Posterior vena cava (tissue), 2 donors: ENCODE measurements around the gene WASF2. TPM values are rescaled to one million over a fixed set of nuclear protein-coding genes. Genes with fewer than 3 reads are reported as not detected.
"Not testable (repeated sequence)": the region's sequence is repeated elsewhere in the genome, so short reads cannot be mapped to it uniquely, and the experiment has no call there.

ENCODE experiments used
- DNase-seq: peaks from one replicate; pipeline ENCODE4 v3.0.0-alpha.2; 2020; ENCODE audit warnings: low spot score
- intact Hi-C, 2 donors: fragments of 100-400 bp; cut with DNase I; formaldehyde crosslinking; loops; one replicate each; pipeline versions ENCODE4 v1.14.1 to v1.14.2; 2022 to 2023
- total RNA-seq, 2 donors: library from RNA; stranded (reverse); fragmentation: NEBNext Ultra II Directional; extraction: Animal tissue kit (Norgen Biotek cat#: 25700); gene quantifications; one replicate each; pipeline ENCODE4 v1.2.1, GENCODE V29; 2021
- donor health status: DM: yes; HTN: yes; CAD: no.
- donor health status: DM: yes; HTN: yes; CAD: no.

The WASF2 gene
- total RNA-seq, 2 donors from 2014 or later, result 154 to 155 TPM

DNA sequence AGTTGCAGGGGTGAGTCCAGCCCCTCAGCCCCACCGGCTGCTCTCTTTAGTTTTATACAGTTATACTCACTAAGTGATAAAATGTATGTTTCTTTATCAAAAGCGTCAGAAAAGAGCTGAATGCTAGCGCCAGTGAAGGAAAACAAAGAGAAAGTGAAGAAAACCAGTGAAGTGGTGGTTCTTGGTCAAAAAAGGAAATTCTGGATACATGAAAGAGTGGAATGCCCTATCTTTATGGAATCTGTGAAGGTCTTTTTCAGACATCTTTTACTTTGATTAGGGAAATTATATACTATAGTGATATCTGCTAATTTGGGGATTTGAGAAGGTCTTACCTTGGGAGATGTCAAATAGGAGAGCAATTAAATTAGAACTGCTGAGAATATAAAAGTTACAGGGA, 56.3 kb downstream of the WASF2 start:
- intact Hi-C loops, result no loop called here
- DNase-seq, result no peak

DNA sequence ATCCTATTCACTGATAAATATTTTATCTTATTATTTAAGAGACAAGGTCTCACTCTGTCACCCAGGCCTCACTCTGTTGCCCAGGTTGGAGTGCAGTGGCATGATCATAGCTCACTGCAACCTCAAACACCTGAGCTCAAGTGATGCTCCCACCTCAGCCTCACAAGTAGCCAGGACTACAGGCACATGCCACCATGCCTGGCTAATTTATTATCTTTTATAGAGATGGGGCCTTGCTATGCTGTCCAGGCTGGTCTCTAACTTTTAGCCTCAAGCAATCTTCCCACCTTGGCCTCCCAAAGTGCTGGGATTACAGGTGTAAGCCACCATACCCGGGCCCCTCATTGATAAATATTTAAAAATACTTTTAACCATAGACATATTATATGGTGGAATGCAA, 57.2 kb downstream of the WASF2 start:
- DNase-seq, intact Hi-C loops: not testable (repeated sequence)

DNA sequence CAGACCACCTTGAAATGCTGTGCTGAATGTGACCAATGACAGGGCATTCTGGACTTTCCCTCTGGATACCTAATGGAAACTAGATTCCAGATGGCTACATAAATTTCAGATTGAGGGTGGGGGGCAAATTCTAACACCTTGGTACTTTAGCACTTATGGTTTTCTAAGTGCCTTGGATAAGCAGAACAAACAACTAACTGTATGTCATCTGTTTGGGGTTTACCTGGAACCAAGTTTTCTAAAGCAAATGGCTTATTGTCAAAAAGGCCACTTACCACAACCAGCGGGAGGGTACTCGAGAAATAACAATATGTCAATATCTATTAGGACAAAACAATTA, 58.4 kb downstream of the WASF2 start:
- intact Hi-C loops, result no loop called here
- no peak for DNase-seq

DNA sequence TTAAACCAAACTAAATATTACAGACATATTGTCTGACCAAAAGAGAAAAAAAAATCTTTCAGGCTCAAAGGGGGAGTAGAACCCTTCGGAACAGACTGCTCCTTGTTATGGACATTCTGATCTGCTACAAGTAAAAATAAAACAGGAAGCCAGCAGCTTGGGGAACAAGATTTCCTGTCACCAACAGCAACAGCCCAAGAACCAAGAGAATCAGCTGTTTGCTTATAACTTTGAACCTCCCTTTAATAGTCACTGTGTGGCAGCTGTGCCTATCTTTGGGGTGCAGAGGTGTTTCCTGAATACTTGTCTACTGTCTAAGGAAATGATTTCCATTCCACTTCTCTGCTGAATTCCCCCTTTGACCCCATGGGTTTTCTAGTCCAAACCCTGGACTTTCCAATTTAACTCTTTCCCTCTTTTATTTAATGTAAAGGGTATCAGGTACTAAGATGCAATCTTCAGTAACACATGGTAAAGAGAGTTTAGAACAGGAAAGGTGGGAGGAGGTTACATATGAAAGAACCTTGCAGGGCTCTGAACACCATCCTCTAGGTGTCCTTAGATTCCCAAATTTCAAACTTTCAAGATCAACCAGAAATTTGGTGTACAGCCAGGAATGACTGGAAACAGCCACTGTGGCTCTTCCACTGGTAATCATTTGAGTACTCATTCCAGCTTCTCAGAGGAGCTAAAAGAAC, 58.9 kb downstream of the WASF2 start:
- intact Hi-C loops, result no loop called here
- DNase-seq, result no peak

DNA sequence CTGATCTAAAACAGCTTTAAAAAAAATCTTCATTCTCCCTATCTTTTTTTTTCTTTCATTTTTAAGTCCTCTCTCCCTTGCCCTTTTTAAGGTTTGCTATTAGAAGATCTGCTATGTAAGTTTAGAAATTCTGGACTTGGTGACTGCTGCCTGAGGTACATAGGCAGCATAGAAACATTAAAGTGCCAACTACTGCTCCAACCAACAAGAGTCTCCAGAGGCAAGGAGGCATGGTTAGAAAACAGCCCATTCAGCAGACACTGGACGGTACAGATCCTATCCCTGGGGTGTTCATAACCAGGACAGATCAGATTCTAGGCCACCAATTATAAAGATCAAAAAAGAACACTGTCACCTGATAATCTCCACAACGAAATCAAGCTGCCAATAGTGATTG, 60.9 kb downstream of the WASF2 start:
- no peak for DNase-seq
- intact Hi-C loops, result loop anchor here (5.0 to 10.0 kb wide), 2 partner anchors 46 to 53 kb away; no protein-coding TSS in a partner anchor

DNA sequence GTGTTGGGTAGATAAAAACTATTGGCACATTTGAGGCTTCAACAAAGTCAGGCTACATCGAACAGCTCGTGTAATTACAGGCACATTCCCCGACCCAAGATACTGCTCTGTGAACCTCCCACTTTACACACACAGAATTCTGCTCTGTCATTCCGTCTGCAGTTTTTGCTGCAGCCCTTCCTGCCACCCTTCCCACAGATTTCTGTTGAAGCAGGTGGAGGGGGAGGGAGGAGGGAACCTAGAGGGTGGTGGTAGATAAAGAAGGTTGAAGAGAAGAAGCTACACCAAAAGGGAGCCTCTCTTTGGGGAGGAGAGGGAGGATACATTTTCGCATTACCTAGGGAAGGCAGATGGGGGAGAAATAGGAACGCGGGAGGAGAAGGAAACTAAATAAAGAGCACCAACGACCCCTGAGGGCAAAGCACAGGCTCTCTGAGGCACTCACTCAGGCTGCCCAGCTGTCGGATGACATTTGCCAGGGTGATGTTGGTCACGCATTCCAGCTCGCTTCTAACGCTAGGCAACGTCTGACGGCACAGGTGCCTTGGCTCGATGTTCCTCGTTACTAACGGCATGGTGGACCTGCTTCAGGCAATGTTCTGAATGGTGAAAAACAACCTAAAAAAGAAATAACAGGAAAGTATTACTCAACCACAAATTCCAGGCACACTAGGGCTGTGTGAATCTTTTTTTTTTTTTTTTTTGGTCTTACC, 61.5 kb downstream of the WASF2 start:
- peak; percentile 24 for DNase-seq
- intact Hi-C loops, result loop anchor here (5.0 to 10.0 kb wide), 2 partner anchors 46 to 54 kb away; no protein-coding TSS in a partner anchor

DNA sequence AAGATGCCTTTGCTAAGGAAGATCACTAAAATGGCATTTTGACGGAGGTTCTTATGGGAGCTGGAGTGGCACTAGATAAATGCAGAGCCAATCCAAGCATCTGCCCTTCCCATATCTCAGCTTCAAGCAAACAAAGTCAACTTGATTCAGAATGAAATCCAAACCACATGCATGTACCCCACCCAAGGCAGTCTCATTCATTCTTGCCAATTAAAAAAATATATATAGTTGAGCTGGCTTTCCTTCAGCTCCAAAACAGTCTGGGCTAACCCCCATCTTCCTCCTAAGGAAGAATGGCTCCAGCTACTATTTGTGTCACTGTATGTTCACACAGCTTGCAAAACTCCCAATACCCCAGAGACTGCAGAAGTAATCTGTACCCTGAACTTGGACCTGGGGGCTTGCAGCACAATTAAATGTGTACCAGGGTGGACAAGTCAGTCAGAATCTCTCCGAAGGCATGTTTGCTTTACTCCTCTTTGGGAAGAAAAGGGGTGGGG, 62.1 kb downstream of the WASF2 start:
- DNase-seq, result no peak
- intact Hi-C loops, result loop anchor here (5.0 to 10.0 kb wide), 2 partner anchors 47 to 54 kb away; no protein-coding TSS in a partner anchor

DNA sequence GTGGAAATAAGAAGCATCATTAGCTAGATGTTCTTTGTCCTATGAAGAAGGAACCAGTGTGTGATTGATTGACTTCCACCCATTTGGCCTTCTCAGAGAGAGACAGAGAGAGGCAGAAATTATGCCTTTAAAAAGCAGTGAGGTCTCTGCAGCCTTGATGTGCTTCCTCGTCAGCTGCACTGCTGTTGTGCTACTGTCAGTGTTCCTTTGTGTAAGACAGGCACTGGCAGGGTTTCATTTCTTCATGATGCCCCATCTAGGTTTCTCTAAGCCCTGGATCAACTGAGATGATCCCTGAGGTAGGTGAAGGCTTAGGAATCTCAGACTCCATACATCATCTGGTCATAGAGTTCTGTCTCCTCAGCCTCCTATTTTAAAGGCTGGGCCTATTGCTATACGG, 62.6 kb downstream of the WASF2 start:
- DNase-seq, result no peak
- intact Hi-C loops, result loop anchor here (5.0 to 10.0 kb wide), 2 partner anchors 47 to 55 kb away; no protein-coding TSS in a partner anchor

DNA sequence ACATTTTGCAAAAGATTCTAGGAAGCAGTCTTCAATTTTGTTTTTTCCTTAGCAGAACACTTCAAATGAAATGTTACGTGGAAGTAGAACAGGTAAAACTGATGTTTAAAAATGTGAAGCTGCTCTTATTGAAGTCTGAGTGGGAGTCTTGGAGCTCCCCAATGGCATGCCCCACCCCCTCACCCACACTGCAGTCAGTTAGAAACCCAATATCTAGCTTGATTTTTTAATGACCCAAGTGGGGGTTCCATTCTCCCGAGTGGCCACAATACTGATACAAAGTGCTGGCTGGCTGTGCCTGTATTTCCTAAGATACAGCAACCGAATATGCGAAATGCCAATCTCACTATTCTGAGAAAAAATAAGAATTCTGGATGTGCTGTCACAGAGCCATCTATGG, 66.3 kb downstream of the WASF2 start:
- DNase-seq, result no peak
- intact Hi-C loops, result loop anchor here in 1 of 2 donors (10.0 kb wide), 1 partner anchor 51 kb away; no protein-coding TSS in a partner anchor

DNA sequence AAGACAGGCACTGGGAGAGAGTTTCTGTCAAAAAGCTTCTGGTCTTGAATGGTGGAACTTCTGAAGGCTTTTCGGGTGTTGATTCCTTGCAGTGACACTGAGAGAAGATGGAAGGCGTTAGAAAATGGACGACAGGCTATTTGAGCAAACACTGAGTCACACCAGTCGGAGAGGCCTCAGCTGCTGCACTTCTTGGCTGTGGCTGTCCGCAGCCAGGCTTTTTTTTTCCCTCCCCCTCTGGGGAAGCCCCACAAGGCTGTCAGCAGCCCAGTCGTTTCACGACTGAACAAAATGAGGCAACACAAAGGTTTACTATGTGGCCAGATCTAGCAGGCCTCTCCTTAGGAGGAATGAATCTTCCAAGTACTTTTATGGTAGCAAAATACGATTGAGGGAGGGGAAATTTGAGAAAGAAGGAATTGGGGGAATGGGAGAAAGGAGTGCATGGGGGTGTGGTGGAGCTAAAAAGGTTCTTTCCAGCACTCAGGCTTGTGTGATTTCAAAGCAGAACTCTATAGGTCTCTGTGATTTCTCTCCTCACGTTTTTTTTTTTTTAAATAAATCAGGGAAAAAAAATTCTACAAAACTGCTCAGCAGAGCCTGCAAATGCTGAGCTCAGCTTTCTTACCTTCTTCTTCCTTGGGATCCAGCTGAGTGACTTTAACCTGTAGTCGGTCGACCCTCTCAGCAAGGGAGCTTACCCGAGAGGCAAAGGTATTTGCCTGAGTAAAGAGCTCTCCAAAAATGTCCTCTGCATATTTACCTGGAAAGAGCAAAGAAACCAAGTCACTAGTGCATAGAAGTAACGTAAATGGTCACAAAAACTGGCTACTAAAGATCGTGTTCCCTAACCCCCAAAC, 71.4 kb downstream of the WASF2 start:
- intact Hi-C loops, result loop anchor here in 1 of 2 donors (5.0 kb wide), 1 partner anchor 184 kb away; the partner anchor contains the start of gene AHDC1
- peak; percentile 90 for DNase-seq

DNA sequence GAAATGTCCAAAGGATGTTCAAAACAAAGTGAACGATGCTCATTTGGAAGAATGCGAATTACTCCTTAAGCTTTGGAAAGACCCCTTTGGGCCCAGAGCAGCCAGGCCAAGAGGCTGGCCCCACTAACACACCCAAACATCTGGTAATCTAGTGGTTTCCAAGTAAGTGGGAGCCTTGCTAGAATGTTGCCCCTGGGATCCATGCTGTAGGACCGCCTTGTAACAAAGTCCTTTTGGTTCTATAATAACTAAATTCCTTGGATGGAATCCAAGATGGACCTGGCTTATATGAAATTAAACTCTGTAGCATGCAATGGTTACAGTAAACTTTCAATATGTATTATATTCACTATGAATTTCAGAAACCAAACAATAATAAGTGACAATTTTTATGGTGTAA, 72.3 kb downstream of the WASF2 start:
- DNase-seq, result no peak
- intact Hi-C loops, result loop anchor here in 1 of 2 donors (5.0 kb wide), 1 partner anchor 185 kb away; the partner anchor contains the start of gene AHDC1

DNA sequence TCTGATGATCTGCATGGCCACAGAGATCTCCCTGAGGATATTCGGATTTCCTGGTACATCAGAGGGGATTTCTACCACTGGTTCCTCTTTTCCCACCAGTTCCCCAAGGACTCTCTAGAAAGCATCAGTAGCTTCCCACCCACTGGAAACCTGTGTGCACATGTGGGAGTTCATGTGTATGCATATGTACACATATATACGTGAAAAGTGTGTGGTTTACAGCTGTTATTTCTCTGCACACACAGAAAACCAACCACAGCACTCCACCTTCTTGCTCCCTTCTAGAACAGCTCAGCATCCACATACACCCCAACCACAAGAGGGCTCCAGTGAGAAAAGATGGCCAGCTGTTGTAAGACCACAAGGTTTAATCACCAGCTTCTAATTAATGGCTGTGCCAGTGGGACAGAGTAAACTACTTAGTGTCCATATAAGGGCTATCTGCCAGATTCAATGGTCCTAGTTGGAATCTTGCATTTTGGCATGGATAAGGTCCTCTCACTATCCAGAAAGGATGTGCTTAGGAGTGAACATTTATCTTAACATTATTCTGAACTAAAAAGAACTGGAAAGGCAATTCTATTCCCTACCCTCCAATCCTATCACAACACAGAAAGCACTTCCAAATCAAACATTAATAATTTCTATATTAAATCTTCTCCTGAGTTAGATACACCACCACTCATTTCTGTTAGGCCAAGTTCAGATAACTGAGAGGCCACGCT, 73.4 kb downstream of the WASF2 start:
- DNase-seq, result peak; percentile 4
- intact Hi-C loops, result loop anchor here in 1 of 2 donors (5.0 kb wide), 1 partner anchor 186 kb away; the partner anchor contains the start of gene AHDC1

DNA sequence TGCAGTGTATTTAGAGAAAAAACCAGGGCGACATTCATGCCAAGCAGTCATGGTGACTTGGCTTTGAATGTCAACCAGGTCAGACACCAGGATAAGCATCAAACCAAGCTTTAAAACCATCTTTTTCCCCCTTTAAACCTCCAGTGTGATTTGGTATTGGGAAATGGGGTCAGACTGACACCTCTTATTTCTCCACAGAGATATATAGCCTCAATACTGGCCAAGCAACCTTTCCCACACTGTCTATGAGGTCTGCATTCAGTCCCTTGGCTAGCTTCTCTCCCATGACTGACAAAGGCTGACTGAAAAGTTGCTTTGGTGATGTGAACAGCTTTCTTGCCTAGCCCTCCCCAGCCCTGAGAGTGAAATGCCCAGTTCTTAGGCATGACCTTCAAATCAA, 75.9 kb downstream of the WASF2 start:
- no peak for DNase-seq
- intact Hi-C loops, result loop anchor here in 1 of 2 donors (5.0 kb wide), 1 partner anchor 173 kb away; no protein-coding TSS in a partner anchor

DNA sequence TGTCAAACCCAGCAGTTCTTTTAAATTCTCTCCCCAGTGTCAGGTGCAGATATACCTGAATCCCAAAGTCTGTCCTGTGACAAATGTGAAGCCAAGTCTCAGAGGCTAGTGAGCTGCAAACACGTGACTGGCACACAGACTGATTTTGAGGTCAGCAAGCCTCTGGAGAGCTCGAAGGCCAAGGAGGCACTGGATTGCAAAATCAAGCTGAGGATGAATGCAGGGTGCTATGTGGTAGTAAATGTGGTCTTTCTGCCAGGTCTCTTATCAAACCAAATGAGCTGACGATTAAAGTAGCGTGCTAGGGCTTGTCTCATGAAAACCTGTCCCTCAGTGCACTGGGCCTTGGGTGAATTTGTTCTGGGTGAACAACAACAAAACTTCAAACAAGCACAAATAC, 77.0 kb downstream of the WASF2 start:
- no peak for DNase-seq
- intact Hi-C loops, result loop anchor here in 1 of 2 donors (5.0 kb wide), 1 partner anchor 174 kb away; no protein-coding TSS in a partner anchor

DNA sequence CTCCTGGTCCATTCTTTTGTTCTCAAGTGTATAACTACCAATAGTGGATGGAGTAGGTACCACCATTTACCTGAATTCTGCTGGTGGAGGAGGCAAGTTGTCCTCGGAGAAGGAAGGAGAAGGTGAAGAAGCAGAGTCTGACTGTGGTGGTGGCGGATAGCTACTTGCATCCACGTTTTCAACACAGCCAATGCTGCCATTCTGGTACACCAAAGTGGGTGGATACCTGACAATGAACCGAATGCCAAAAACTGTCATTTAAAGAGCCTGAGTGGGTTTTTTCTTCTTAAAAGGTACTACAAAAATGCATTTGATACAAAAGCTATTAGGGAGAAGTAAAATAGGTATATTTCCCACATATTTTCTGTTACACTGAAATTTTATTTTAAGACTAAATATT, 77.5 kb downstream of the WASF2 start:
- DNase-seq, result peak; percentile 11
- intact Hi-C loops, result loop anchor here in 1 of 2 donors (5.0 kb wide), 1 partner anchor 175 kb away; no protein-coding TSS in a partner anchor

DNA sequence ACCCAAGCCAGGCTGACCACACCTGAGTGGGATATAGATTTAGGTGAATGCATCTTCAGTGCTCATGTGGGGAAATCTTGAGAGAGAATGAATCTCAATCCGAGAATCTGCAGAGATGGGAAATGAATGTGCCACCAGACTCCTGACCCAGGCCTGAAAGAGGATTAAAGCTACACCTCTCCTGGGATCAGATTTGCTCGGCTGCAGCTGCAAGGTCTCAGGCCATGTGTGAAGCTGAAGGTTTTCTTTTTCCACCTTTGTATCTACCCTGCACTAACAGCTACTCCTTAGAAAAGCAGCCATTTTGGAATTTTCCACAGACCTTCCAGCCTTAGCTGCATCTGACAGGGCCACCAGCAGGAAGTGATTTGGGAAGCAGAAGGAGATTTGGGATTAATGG, 79.3 kb downstream of the WASF2 start:
- intact Hi-C loops, result loop anchor here in 1 of 2 donors (5.0 kb wide), 1 partner anchor 177 kb away; no protein-coding TSS in a partner anchor
- no peak for DNase-seq

DNA sequence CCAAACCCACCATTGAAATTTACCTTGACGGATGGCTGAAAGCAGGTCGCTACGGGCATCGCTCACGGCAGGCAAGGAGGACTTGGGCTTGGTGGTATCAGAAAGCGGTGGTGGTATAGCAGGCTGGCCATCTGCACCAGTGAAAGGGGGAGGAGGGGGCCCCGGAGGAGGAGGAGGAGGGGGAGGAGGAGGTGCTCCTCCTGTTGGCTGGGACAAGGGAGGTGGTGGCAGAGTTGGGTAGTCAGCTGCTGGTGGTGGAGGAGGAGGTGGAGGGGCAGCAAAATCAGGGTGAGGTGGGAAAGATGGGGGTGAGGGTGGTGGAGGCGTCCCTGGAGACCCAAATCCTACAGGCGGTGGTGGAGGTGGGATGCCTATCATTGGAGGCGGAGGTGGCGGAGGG, 80.3 kb downstream of the WASF2 start:
- intact Hi-C loops, result loop anchor here (5.0 kb wide), 2 partner anchors 178 to 193 kb away; partner anchors contain the start of gene AHDC1 (in 1 of the 2)
- DNase-seq, result peak; percentile 75

DNA sequence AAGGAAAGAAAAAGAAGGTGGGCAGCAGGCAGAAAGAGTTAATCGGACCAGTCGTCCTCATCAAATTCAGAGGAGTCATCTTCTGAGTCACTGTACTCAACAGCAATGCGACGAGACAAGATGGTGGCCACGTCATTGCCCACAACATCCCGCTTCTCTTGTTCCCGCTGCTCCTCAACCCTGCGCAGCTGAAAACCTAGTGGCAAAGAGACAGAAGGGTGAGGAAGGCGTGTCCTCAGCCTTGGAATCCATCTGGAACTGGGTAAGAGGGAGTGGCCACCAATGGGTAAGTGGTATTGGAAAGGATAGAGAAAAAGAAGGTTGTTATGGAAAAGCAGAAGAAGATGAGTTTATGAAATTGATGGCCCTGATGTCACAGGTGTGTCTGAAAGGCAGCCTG, 81.8 kb downstream of the WASF2 start:
- intact Hi-C loops, result loop anchor here in 1 of 2 donors (5.0 kb wide), 1 partner anchor 194 kb away; the partner anchor contains the start of gene AHDC1
- DNase-seq, result peak; percentile 15
